ENCODE measurements around the gene TRHDE.

TRHDE gene

DNA sequence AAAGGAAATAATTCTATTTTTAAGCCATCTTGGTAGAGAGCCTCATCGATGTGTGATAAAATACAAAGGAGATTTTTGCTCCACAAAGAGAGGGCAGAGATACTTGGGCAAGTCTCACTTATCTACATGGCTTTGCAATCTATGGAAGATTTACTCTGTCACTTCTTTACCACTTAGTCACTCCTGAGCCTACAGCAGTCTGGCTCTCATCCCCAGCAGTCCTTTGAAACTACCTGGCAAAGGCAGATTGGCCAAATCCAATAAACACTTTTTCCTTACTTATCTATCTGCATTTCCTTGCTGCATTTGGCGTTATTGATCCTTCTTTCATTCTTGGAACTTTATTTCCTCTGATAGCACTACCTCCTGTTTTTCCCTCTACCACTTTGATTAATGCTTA is 170.0 kb downstream of the TRHDE start:
- Histone ChIP-seq H3K9me3 (ENCODE audit: insufficient read depth, low read depth, low read length) (no peaks in the 10 kb centered on the region), H3K4ac (ENCODE audit: low read depth, low read length) (no peak overlapping the region), H3K4me2 (ENCODE audit: low read length) (no peak overlapping the region), H3K4me3 (ENCODE audit: low read depth, low read length) (no peak overlapping the region), H3K27me3 (ENCODE audit: insufficient read depth, low read length) (no peaks in the 10 kb centered on the region), H3K23ac (ENCODE audit: low read length) (no peak overlapping the region), H3K27ac (ENCODE audit: low read depth, low read length) (no peak overlapping the region), H3K18ac (ENCODE audit: low read length) (no peak overlapping the region), H2AFZ (ENCODE audit: insufficient read depth, low read length, poor library complexity) (no peak overlapping the region), H2BK12ac (ENCODE audit: low read length) (no peak overlapping the region), H3K36me3 (ENCODE audit: control insufficient read depth in 1 of 2, insufficient read depth in 2 of 2, low read length in 2 of 2) (no peaks in the 10 kb centered on the region), H4K8ac (ENCODE audit: low read depth, low read length) (no peak overlapping the region), H3K79me2 (ENCODE audit: control insufficient read depth, insufficient read depth, low read length, poor library complexity) (no peaks in the 10 kb centered on the region), H2BK5ac (ENCODE audit: low read depth, low read length, poor library complexity) (no peak overlapping the region), H3K9ac (ENCODE audit: low read length) (no peak overlapping the region), H4K12ac (ENCODE audit: low read depth, low read length) (no peak overlapping the region), H3K79me1 (ENCODE audit: low read length) (no peaks in the 10 kb centered on the region), H3K4me1 (ENCODE audit: control insufficient read depth in 1 of 2, insufficient read depth in 2 of 2, low read length in 2 of 2) (no peaks in the 10 kb centered on the region), H2AK5ac (ENCODE audit: low read length) (no peak overlapping the region), H4K91ac (ENCODE audit: low read depth, low read length) (no peak overlapping the region), H3K14ac (ENCODE audit: low read length) (no peak overlapping the region), H2BK120ac (ENCODE audit: insufficient read depth, low read length, poor library complexity) (no peak overlapping the region)
- WGBS (ENCODE audit: extremely low coverage, insufficient coverage, insufficient read length), result no CpG with 5 or more reads among the region's 2 CpGs
- DNase-seq, result no peak

DNA sequence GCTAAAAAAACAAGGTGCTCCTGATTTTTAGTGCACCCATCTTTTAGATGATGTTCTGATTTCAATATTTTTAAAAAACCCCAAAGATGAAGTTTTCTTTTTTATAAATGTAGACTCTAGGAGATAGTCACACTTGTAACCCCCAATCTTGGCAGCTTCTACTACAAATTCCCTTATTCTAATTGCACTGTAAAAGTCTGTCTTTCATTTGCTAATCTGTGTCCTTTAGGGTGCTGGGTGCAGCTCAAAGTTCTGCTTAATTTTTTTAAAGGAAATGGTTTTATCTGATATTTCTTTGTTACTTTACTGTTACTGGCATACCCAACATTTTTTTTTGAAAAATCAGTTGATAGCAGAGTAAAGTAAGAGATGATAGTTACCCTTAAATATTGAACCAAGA is 172.0 kb downstream of the TRHDE start:
- no peak overlapping the region for H3K27ac ChIP-seq (ENCODE audit: low read depth, low read length)
- H3K9me3 ChIP-seq (ENCODE audit: insufficient read depth, low read depth, low read length), result no peaks in the 10 kb centered on the region
- no peak overlapping the region for H3K4me2 ChIP-seq (ENCODE audit: low read length)
- H3K23ac ChIP-seq (ENCODE audit: low read length), result no peak overlapping the region
- no peak for DNase-seq
- no peak overlapping the region for H3K14ac ChIP-seq (ENCODE audit: low read length)
- H2BK5ac ChIP-seq (ENCODE audit: low read depth, low read length, poor library complexity), result no peak overlapping the region
- no peaks in the 10 kb centered on the region for H3K79me2 ChIP-seq (ENCODE audit: control insufficient read depth, insufficient read depth, low read length, poor library complexity)
- H3K36me3 ChIP-seq (ENCODE audit: control insufficient read depth in 1 of 2, insufficient read depth in 2 of 2, low read length in 2 of 2), result no peaks in the 10 kb centered on the region
- H3K27me3 ChIP-seq (ENCODE audit: insufficient read depth, low read length), result no peaks in the 10 kb centered on the region
- no peak overlapping the region for H2AFZ ChIP-seq (ENCODE audit: insufficient read depth, low read length, poor library complexity)
- no peak overlapping the region for H4K91ac ChIP-seq (ENCODE audit: low read depth, low read length)
- H4K8ac ChIP-seq (ENCODE audit: low read depth, low read length), result no peak overlapping the region
- no peaks in the 10 kb centered on the region for H3K79me1 ChIP-seq (ENCODE audit: low read length)
- no peak overlapping the region for H3K9ac ChIP-seq (ENCODE audit: low read length)
- H3K4me1 ChIP-seq (ENCODE audit: control insufficient read depth in 1 of 2, insufficient read depth in 2 of 2, low read length in 2 of 2), result no peaks in the 10 kb centered on the region
- H2AK5ac ChIP-seq (ENCODE audit: low read length), result no peak overlapping the region
- no peak overlapping the region for H3K4ac ChIP-seq (ENCODE audit: low read depth, low read length)
- H2BK120ac ChIP-seq (ENCODE audit: insufficient read depth, low read length, poor library complexity), result no peak overlapping the region
- no peak overlapping the region for H2BK12ac ChIP-seq (ENCODE audit: low read length)
- H3K4me3 ChIP-seq (ENCODE audit: low read depth, low read length), result no peak overlapping the region
- no peak overlapping the region for H4K12ac ChIP-seq (ENCODE audit: low read depth, low read length)
- no peak overlapping the region for H3K18ac ChIP-seq (ENCODE audit: low read length)

DNA sequence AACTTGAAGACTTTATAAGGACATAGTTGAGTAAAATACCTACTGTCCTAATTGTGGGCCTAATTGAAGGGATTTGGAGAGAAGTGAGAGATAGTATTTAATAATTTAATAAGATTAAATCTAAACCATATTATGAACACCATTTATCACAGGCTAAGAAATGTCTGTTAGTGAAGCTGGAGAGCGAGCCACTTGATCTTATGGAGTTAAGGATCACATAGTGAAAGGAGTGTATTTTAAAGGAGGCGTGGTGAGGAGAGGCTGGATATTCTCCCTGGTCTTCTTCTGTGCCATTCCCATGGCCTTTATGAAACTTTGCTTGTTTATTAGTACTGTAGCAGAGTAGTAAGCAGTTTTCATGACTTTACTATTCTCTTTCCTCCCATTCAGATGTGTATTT is 172.4 kb downstream of the TRHDE start:
- no peak overlapping the region for H4K12ac ChIP-seq (ENCODE audit: low read depth, low read length)
- H3K4me3 ChIP-seq (ENCODE audit: low read depth, low read length), result no peak overlapping the region
- H2AFZ ChIP-seq (ENCODE audit: insufficient read depth, low read length, poor library complexity), result no peak overlapping the region
- no peak overlapping the region for H4K8ac ChIP-seq (ENCODE audit: low read depth, low read length)
- H3K36me3 ChIP-seq (ENCODE audit: control insufficient read depth in 1 of 2, insufficient read depth in 2 of 2, low read length in 2 of 2), result no peaks in the 10 kb centered on the region
- H2BK120ac ChIP-seq (ENCODE audit: insufficient read depth, low read length, poor library complexity), result no peak overlapping the region
- no peaks in the 10 kb centered on the region for H3K79me2 ChIP-seq (ENCODE audit: control insufficient read depth, insufficient read depth, low read length, poor library complexity)
- no peaks in the 10 kb centered on the region for H3K4me1 ChIP-seq (ENCODE audit: control insufficient read depth in 1 of 2, insufficient read depth in 2 of 2, low read length in 2 of 2)
- no peaks in the 10 kb centered on the region for H3K27me3 ChIP-seq (ENCODE audit: insufficient read depth, low read length)
- no peak overlapping the region for H3K9ac ChIP-seq (ENCODE audit: low read length)
- no peak overlapping the region for H4K91ac ChIP-seq (ENCODE audit: low read depth, low read length)
- H3K23ac ChIP-seq (ENCODE audit: low read length), result no peak overlapping the region
- no CpG with 5 or more reads among the region's 2 CpGs for WGBS (ENCODE audit: extremely low coverage, insufficient coverage, insufficient read length)
- no peak overlapping the region for H3K14ac ChIP-seq (ENCODE audit: low read length)
- H3K9me3 ChIP-seq (ENCODE audit: insufficient read depth, low read depth, low read length), result no peaks in the 10 kb centered on the region
- no peak overlapping the region for H2AK5ac ChIP-seq (ENCODE audit: low read length)
- H3K18ac ChIP-seq (ENCODE audit: low read length), result no peak overlapping the region
- DNase-seq, result no peak
- no peak overlapping the region for H3K4me2 ChIP-seq (ENCODE audit: low read length)
- no peak overlapping the region for H2BK12ac ChIP-seq (ENCODE audit: low read length)
- H3K27ac ChIP-seq (ENCODE audit: low read depth, low read length), result no peak overlapping the region
- H2BK5ac ChIP-seq (ENCODE audit: low read depth, low read length, poor library complexity), result no peak overlapping the region
- H3K79me1 ChIP-seq (ENCODE audit: low read length), result no peaks in the 10 kb centered on the region
- no peak overlapping the region for H3K4ac ChIP-seq (ENCODE audit: low read depth, low read length)

DNA sequence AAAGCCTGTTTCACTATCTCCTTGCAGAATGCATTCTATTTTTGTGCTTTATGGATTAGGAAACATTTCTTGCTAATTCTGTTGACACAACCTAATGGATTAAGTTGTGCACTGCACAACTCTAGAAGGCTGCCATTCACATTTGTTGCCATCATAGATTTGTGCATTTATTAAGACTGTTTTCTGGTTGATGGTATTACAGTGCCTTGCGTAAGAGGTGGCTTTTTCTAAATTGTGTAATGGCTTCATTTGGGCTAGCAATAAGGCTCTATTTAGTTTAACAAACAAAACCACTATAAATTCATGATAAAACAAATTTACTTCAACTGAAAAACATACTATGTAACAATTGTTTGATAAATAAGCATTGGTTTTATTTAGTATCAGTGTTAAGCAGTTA is 175.9 kb downstream of the TRHDE start:
- H3K27ac ChIP-seq (ENCODE audit: low read depth, low read length), result no peak overlapping the region
- no CpG with 5 or more reads among the region's 1 CpG for WGBS (ENCODE audit: extremely low coverage, insufficient coverage, insufficient read length)
- no peak overlapping the region for H3K9ac ChIP-seq (ENCODE audit: low read length)
- no peak overlapping the region for H2BK12ac ChIP-seq (ENCODE audit: low read length)
- H2AFZ ChIP-seq (ENCODE audit: insufficient read depth, low read length, poor library complexity), result no peak overlapping the region
- no peak overlapping the region for H4K12ac ChIP-seq (ENCODE audit: low read depth, low read length)
- H3K36me3 ChIP-seq (ENCODE audit: control insufficient read depth in 1 of 2, insufficient read depth in 2 of 2, low read length in 2 of 2), result no peaks in the 10 kb centered on the region
- no peak overlapping the region for H3K23ac ChIP-seq (ENCODE audit: low read length)
- no peak overlapping the region for H3K14ac ChIP-seq (ENCODE audit: low read length)
- H3K27me3 ChIP-seq (ENCODE audit: insufficient read depth, low read length), result no peaks in the 10 kb centered on the region
- no peak overlapping the region for H3K4me3 ChIP-seq (ENCODE audit: low read depth, low read length)
- no peak overlapping the region for H2AK5ac ChIP-seq (ENCODE audit: low read length)
- no peaks in the 10 kb centered on the region for H3K79me1 ChIP-seq (ENCODE audit: low read length)
- no peak overlapping the region for H4K8ac ChIP-seq (ENCODE audit: low read depth, low read length)
- no peak overlapping the region for H3K4ac ChIP-seq (ENCODE audit: low read depth, low read length)
- no peak overlapping the region for H2BK120ac ChIP-seq (ENCODE audit: insufficient read depth, low read length, poor library complexity)
- no peak for DNase-seq
- no peak overlapping the region for H4K91ac ChIP-seq (ENCODE audit: low read depth, low read length)
- H2BK5ac ChIP-seq (ENCODE audit: low read depth, low read length, poor library complexity), result no peak overlapping the region
- H3K79me2 ChIP-seq (ENCODE audit: control insufficient read depth, insufficient read depth, low read length, poor library complexity), result no peaks in the 10 kb centered on the region
- H3K4me1 ChIP-seq (ENCODE audit: control insufficient read depth in 1 of 2, insufficient read depth in 2 of 2, low read length in 2 of 2), result no peaks in the 10 kb centered on the region
- H3K9me3 ChIP-seq (ENCODE audit: insufficient read depth, low read depth, low read length), result no peaks in the 10 kb centered on the region
- H3K18ac ChIP-seq (ENCODE audit: low read length), result no peak overlapping the region
- H3K4me2 ChIP-seq (ENCODE audit: low read length), result no peak overlapping the region

DNA sequence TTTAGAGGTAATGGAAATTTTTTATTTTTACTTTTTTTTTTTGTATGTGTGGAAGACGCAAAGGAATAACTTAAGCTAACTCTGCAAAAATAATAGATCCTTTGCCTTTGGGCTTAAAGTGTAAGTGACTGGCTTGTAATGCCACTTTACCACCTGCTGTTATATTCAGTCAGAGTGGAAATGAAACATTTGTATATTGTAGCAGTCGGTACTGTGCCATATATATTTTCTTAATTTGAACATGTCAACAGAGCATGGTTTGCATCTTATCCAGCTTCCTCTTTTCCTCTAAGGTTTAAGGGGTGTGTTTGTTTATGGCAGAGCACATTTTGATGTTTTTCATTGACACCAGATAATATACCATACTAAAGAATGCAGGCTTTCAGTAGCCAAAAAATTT is 176.6 kb downstream of the TRHDE start:
- no peak overlapping the region for H2BK120ac ChIP-seq (ENCODE audit: insufficient read depth, low read length, poor library complexity)
- H3K14ac ChIP-seq (ENCODE audit: low read length), result no peak overlapping the region
- H3K23ac ChIP-seq (ENCODE audit: low read length), result no peak overlapping the region
- H3K79me1 ChIP-seq (ENCODE audit: low read length), result no peaks in the 10 kb centered on the region
- no peak overlapping the region for H3K18ac ChIP-seq (ENCODE audit: low read length)
- H4K12ac ChIP-seq (ENCODE audit: low read depth, low read length), result no peak overlapping the region
- no peak overlapping the region for H3K4ac ChIP-seq (ENCODE audit: low read depth, low read length)
- H3K4me1 ChIP-seq (ENCODE audit: control insufficient read depth in 1 of 2, insufficient read depth in 2 of 2, low read length in 2 of 2), result no peaks in the 10 kb centered on the region
- H3K9me3 ChIP-seq (ENCODE audit: insufficient read depth, low read depth, low read length), result peaks cover 2% of the 10 kb centered on the region
- no peak overlapping the region for H3K27ac ChIP-seq (ENCODE audit: low read depth, low read length)
- H3K4me3 ChIP-seq (ENCODE audit: low read depth, low read length), result no peak overlapping the region
- no peak overlapping the region for H3K4me2 ChIP-seq (ENCODE audit: low read length)
- H4K91ac ChIP-seq (ENCODE audit: low read depth, low read length), result no peak overlapping the region
- peaks cover 2% of the 10 kb centered on the region for H3K27me3 ChIP-seq (ENCODE audit: insufficient read depth, low read length)
- no CpG with 5 or more reads among the region's 2 CpGs for WGBS (ENCODE audit: extremely low coverage, insufficient coverage, insufficient read length)
- DNase-seq, result no peak
- H2AK5ac ChIP-seq (ENCODE audit: low read length), result no peak overlapping the region
- no peaks in the 10 kb centered on the region for H3K79me2 ChIP-seq (ENCODE audit: control insufficient read depth, insufficient read depth, low read length, poor library complexity)
- H2BK12ac ChIP-seq (ENCODE audit: low read length), result no peak overlapping the region
- no peak overlapping the region for H3K9ac ChIP-seq (ENCODE audit: low read length)
- no peaks in the 10 kb centered on the region for H3K36me3 ChIP-seq (ENCODE audit: control insufficient read depth in 1 of 2, insufficient read depth in 2 of 2, low read length in 2 of 2)
- no peak overlapping the region for H2AFZ ChIP-seq (ENCODE audit: insufficient read depth, low read length, poor library complexity)
- H4K8ac ChIP-seq (ENCODE audit: low read depth, low read length), result no peak overlapping the region
- no peak overlapping the region for H2BK5ac ChIP-seq (ENCODE audit: low read depth, low read length, poor library complexity)

Measured in trophoblast cell (in vitro differentiated cells and primary cell).